Fibroblast of skin of left biceps (primary cell): Measurements from ENCODE around the gene HES7.

ENCODE experiments used
- DNase-seq, 2 experiments: peaks; one replicate each; pipeline ENCODE4 v3.0.0-alpha.2; 2013; ENCODE audit warnings: low read depth in 2 of 2

Gene HES7

DNA sequence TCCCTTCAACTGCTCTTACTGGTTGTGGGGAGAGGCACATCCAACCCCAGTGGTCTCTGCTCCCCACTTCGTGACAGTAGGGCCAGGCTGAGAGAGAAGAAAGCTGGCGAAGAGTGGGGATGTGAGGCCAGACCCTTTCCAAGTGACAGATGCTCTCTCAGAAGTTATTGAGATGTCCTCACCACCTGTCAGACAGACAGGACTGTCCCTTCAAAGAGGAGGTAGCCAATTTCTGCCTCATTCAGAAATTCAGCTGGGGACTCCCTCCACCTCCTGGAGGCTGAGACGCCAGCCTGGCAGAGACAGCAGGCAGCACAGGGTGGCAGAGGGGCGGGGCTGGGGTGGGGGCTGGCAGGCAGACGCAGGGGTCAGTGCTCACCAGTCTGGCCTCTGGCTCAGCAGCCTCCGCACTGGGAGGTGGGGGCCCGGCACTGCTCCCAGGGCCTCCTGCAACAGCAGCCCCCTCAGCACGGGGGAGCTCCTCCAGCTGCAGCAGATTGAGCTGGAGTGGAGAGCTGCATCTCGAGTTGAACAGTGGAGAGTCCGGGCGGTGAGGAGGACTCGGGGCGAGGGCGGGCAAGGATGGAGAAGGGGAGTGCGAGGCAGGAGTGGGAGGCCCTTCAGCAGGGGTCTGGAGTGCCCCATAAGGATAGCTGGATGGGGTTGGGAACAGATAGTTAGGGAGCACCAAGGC, 19.1 kb upstream of the HES7 start:
- DNase-seq = no peak

DNA sequence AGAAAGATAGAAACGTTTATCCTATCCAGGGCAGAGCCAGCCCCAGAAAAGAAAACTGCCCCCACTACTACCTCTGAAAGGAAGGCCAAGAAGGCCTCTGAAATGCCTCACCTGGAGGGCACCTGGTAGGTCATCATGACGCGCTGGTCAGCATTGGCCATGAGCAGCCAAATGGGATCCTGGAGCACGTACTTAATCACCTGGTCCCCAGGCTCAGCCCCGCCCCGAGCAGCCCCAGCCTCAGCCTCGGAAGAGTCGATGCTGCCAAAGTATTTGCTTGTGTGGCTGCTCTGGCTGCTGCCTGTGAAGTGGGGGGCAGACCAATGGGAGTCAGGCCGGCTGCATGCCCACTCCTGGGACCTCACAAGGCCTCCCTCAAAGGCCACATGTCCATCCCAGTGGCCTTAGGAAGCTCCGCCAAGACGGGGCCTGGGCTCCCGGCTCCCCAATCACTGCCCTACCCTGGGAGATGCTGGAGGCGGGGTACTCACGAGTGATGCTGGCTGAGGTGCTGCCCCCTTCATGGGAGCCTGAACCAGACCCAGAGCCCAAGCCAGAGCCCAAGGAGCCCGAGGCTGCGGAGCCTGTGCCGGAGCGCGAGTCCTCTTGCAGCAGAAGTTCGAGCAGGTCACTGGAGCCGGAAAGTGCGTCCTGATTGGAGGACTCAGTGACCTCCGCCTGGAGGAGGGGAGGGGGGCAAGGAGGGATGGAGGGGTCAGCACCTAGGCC, 18.4 kb upstream of the HES7 start:
- DNase-seq = no peak

DNA sequence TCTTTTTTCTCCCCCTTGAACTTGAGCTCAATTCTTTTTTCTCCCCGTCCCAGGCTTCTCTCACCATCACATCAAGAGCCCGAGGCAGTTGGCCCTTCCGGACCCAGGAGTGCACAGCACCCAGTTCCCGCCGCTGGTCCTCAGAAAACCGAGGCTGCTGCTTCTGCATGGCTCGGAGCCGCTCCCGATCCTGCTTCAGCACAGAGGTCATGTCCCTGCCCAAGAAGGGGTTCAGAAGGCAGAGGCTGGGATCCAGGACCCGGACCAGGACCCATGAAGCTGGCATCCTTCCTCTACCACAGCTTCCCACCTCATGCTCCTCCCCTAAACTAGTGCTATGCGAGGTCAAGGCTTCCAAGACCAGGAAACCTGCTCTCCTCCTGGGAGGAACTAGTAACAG, 17.8 kb upstream of the HES7 start:
- DNase-seq = no peak

DNA sequence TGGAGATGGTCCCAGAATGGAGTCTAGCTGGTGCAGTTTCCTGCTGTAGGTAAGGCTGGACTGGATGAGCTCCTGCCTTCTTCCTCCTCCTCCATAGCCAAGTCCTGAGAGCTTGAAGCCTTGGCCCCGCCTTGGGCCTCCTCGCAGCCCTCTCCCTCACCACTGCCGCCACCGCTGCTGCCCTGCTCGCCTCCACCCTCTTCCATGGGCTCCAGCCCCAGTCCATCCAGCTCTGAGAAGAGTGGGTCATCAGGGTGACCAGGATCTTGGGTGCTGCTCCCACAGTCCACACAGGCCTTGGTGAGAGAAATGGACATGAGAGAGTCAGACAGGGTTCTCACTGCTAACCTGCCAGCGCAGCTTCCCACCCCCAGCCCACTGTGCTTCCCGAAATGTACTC, 17.1 kb upstream of the HES7 start:
- DNase-seq = no peak

DNA sequence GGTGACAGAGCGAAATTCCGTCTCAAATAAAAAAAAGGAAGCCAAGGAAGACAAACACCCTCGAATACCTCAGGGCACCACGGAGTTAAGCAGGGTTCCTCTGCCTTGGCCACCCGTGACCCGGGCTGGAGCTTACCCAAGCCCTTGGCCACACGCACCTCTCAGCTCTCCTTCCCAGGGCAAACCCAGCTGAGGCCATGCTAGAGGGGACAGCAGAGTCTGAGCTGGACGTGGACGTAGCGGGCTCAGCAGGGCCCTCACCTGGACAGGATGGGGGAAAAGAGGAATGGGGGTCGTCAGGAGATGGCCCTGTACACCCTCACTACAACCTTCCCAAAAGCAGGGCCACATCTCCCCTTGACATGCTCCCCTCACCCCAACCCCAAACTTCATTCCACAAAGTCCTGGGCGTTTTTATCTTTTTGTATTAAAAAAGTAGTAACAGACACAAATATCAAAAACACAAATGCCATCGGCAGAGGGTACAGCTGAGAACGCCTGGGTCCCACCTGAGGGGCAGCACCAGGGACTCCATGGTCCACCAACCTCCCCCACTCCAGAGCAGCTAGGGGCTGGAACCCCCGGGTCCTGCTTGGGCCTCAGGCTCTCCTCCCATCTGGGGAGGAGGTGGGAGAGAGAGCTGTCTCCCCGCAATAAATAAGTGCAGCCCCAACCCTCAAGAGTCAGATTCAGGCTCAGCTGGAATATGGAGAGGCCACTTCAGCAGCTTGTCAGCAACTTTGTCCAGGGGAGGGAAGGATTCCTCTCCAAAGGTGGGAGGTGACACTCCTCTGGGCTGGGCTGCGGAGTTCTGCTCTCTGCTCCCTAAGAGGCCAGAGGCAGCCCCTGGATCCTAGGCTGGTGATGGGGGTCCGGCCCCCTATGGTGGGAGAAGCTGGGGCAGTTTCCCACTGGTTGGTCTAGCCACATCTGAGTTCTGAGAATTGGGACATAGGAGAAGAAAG, 16.4 kb upstream of the HES7 start:
- no peak for DNase-seq

DNA sequence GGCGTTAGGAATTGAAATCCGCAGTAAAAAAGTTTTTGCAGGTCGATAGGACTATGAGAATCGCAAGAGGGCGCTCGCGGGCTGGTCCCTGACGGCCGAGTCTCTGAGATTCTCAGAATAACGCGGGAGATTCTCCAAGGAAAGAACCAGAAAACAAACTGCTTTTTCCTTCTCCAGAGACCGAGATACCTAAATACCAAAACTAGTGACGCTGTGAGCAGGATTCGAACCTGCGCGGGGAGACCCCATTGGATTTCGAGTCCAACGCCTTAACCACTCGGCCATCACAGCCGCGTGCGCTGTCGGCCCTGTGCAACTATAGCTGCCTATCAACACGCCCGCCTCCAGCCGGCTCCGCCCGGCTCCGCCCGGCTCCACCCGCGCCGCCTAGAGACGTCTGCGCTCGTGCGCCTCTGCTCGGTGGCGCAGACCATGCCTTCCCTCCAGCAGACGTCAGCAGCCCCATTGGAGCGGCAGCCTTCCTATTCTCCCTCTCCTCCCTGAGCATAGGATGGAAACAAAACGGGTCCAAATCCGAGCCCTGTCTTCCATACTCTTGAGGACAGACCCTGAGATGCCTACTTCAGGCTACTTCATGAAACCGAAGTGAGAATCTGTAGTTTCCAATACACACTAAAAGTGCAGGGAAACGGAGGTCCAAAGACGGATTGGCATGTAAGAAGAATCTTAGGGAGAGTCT, 14.9 kb upstream of the HES7 start:
- DNase-seq = peak; percentile 96 to 97

DNA sequence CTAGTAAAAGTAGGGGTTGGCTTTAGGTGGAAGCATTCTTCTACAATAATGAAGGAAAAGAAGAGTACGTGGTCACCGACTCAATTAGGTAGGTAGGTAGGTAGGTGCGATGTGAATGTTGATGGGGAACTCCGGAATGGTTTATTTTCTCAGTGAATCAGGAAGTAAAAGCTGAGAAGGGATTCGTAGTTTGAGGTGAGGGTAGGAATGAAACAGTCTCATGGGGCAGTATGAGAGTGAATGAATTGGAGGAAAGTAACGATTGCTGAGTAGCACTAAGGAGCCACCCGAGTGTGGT, 14.4 kb upstream of the HES7 start:
- no peak for DNase-seq

DNA sequence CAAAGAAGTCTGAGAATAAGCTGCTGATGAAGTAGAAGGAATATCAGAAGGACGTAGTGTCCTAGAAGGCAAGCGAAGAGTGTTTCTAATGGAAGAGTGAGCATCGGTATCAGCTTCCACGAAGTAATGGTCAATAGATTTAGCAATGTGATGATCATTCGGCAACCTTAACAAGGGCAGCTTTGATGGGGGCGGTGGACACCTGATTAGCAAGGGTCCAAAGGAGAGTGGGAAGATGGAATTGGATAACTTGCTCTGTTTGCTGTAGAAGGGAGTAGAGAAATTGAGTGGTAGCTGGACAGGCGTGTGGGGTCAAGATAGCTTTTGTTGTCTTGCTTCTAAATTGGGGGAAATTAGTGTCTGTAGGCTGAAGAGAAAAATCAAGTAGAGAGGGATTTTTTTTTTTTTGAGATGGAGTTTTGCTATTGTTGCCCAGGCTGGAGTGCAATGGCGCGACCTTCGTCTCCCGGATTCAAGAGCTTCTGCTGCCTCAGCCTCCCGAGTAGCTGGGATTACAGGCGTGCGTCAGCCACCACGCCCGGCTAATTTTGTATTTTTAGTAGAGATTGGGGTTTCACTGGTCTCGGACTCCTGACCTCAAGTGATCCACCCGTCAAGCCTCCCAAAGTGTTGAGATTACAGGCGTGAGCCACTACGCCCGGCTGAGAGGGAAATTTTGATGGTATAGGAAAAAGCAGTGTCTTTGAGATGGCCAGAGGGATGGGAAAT, 13.9 kb upstream of the HES7 start:
- no peak for DNase-seq

DNA sequence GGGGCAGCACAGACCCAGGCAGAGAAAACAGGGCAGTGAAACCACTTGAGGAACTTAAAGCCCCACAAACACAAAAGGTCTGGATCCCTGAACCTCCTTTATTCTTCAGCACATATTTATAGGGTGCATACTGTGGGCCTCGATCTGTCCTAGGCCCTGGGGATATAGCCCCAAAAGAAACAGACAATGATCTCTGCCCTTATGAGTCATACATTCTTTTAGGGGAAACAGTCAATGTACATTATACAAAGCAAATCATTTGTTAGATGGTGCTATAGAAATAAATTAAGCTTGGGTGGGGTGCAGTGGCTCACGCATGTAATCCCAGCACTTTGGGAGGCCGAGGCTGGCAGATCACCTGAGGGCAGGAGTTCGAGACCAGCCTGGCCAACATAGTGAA, 10.0 kb upstream of the HES7 start:
- no peak for DNase-seq

DNA sequence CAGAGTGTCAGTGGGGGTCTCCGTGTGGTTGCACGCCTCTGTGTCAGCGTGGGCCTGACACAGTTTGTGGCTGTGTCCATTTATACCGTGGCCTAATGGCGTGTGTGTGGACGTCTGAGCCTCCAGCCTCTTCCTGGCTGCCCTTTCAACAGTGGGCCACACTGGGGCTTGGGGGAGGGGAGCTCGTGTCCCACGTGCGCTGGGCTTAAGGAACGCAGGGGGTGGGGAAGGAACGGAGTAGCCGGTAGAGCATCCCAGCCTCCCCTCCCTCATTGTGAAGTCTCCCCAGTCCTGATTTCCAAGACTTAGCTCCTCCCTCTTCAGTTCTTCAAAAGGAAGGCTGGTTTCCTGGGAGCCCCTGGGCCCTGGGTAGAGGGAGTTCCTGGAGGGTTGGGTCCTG, 9.5 kb upstream of the HES7 start:
- DNase-seq = no peak

DNA sequence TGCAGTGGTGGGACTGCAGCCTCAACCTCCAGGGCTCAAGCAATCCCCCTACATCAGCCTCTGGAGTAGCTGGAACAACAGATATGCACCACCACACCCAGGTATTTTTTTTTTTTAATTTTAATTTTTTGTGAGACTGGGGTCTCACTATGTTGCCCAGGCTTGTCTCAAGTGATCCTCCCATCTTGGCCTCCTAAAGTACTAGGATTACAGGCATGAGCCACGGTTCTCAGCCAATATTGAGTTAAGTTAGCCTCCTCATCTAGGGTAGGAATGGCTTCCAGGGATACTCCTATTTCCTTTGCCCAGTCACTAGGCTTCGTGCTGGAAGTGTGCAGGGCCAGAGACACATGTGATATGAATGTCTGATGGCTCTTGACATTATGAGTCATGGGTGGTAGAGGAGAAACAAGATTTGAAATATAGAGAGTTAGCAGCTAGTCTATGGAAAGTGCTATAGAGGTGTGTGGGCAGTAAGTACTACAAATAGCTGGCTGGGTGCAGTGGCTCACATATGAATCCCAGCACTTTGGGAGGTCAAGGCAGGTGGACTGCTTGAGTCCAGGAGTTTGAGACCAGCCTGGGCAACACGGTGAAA, 8.0 kb upstream of the HES7 start:
- DNase-seq = no peak

DNA sequence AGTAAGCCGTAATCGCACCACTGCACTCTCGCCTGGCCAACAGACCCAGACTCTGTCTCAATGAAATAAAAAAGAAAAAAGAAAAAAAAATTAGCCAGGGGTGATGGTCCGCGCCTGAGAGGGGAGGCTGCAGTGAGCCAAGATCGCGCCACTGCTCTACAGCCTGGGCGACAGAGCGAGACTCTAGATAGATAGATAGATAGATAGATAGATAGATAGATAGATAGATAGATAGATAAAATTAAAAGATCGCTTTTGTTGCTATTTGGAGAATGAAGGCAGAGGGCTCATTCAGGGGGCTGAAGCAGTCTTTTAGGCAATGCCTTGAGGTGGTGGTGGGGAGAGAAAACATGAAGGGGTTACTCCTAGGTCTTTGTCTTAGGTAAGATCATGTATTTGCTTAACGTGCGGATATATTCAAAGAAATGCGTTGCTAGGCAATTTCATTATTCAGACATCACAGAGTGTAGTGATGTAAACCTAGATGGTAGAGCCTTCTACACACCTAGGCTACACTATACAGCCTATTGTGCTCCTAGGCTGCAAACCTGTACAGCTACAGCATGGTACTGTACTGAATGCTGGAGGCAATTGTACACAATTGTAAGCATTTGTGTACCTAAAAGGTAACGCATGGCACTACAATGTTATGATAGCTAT, 4.3 kb upstream of the HES7 start:
- DNase-seq = no peak

DNA sequence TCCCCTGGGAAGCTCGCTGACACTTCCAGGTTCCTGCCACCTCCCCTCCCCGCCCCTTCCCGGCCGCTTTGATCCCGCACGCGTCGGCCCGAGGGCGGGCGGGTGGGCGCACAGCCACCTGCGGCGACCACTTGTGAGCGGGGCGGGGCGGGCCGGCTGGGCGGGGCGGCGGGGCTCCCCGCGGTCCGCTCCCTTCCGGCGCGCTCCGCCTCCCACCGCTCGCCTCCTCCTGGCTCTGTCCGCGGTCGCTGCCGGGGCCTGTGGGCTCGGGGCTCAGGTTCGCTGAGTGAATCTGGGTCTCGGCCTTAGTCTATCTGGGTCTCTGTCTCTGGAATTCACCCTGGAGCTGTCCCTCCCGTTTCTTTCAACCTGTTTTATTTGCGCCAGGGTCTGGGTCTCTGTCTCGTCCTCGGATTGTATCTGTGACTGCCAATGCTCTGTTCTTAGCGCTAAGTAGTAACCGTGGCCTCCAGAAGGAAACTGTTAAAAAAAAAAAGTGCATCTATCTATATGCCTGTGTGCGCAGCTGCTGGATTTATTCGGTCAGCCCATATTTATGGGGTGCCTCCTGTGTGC, 2.7 kb upstream of the HES7 start:
- DNase-seq = no peak

DNA sequence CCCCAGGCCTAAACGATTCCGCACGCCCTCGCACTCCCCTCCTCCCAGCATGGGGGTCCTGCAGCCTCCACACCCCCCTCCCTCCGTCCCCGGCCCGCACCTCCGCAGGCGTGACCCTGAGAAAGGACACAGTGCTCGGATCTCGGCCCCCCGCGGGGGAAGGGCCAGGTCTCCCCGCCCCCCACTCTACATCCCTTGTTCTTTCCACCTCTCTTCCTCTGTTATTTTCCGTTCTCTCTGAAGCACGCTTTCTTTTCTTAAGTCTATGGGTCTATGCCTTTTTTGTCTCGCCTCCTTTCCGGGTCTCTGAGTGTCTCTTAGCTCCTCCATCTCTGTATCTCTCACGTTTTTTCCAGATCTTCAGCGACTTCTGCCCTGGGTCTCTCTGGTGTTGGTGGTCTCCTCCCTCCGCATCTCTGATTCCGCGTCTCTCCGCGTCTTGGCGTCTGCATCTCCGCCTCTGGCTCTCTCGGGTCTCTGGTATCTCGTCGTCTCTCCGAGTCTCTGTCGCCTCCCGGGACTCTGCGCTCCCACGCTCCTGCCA, 2.1 kb upstream of the HES7 start:
- no peak for DNase-seq

DNA sequence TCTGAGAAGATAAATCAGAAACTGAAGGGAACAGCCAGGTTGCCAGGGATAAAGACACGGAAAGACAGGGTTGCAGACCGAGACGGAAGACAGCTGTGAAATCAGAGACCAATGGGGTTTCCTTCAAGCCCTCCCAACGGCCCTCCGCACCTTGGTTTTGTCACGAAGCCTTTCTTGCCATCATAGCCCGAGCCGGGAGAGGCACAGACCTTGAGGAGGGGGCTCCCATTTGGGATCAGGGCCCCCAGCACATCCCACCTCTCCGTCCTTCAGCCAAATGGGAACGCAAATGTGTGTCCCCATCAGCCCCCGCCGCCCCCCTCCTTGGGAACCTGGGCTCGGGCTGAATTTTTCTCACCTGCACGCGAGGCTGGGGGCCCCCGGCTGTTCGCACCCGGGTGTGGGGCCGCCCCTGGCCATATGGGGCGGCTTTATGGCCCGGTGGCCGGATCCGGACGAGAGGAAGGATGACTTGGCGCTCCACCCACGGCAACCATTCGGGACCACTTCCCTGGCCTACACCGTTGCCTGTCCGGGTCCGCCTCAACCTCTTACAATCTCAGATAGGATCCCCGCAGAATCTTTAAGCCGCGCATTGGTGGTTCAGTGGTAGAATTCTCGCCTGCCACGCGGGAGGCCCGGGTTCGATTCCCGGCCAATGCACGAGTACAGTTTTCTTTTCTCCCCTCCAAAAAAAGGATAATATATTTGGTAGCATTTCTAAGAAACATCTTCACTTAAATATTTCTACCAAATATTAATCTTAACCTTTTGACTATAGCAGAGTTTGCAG, 1.4 kb upstream of the HES7 start:
- DNase-seq = peak in 1 of 2 experiments; percentile 48

DNA sequence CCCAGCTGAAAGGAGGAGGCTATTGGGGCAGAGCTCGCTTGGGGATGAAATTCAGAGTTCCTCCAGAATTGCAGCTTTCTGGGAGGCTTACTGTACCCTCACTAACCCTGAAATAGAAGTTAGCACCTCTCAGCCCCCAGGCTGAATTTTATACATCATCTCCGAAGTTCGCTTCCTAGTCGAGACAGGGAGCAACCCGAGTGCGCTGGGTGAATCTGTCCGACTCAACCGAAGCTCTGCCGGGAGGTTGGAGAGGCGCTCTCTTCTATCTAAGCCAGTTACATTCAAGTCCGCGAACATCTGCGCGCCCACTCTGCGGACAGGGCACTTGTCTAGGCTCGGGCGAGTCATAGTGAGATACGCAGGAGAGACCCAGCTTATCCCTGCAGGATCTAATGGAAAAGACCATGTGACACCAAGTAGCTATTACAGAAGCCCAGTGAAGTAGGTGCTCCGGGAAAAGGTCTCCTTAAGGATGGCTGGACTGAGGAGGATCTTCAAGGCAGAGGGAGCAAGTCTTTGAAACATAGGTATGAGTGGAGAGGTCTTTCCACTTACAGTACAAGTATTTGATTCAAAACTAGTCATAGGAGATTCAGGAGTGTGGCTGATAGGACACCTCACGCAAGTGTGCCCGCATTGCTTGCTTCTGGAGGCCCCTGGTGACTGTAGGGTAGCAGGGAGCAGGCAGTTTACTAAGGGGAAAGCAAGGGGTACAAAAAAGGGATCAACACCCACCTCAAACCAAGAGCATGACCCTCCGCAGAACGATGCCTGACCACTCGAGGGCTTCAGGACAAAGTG, 646 bp upstream of the HES7 start:
- DNase-seq = no peak

DNA sequence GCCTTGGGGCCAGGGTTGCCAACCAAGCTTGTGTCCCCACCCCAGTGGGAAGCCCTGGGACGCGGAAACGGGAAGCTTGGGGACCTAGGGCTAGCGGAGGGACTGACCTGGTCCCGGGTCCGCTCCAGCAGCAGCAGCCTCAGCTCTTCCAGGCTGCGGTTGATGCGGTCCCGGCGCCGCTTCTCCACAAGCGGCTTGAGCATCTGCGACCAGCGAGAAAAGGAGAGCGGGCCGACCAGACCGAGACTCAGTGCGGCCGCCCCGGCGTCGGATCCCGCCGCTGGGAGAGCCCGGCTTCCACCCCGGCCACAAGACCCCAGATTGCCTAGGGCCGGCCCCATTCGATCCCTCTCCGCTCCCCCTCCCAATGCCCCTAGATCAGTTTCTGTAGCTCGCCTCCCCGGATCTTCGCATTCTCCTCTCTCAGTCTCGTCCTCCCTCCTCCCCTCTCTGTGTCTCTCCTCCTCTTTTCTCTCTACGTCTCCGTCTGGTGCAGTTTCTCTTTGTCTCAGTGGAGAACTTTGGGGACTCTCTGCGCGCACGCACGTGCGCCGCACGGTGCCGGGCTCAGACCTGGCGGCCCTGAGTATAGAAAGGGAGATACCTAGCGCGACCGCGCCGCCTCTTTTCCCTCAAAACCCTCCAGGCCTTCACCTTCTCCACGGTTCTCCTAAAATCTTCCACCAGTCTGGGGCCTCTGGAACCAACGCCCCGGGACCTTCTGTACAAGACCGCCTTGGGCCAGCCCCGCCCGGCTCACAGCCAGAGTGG, 797 bp downstream of the HES7 start:
- no peak for DNase-seq
